ENCODE data around the gene MPPED2.

MPPED2 gene

GRCh38 chr11:30387891-30388861 is 198.0 kb downstream of the MPPED2 start:
- TF ChIP-seq CTCF (IDR thresholded peaks at IDR 0.05; ENCODE audit: low read depth, low read length) (no peak), POLR2A (IDR thresholded peaks at IDR 0.05; ENCODE audit: extremely low read depth, insufficient read length) (no peak), MYC (IDR thresholded peaks at IDR 0.05; ENCODE audit: low read depth, low read length) (no peak), MAX (IDR thresholded peaks at IDR 0.05; ENCODE audit: low read depth, low read length) (no peak)
- H3K4me3 ChIP-seq (ENCODE audit: low read depth, low read length), result no peak overlapping the region
- no peak for DNase-seq (ENCODE audit: low read depth)

GRCh38 chr11:30381879-30382278 is 204.3 kb downstream of the MPPED2 start:
- DNase-seq (ENCODE audit: low read depth), result no peak
- TF ChIP-seq MYC (IDR thresholded peaks at IDR 0.05; ENCODE audit: low read depth, low read length) (no peak), POLR2A (IDR thresholded peaks at IDR 0.05; ENCODE audit: extremely low read depth, insufficient read length) (no peak), MAX (IDR thresholded peaks at IDR 0.05; ENCODE audit: low read depth, low read length) (no peak), CTCF (IDR thresholded peaks at IDR 0.05; ENCODE audit: low read depth, low read length) (no peak)
- H3K4me3 ChIP-seq (ENCODE audit: low read depth, low read length), result no peak overlapping the region

GRCh38 chr11:30380846-30381245 is 205.3 kb downstream of the MPPED2 start:
- TF ChIP-seq CTCF (IDR thresholded peaks at IDR 0.05; ENCODE audit: low read depth, low read length) (no peak), MYC (IDR thresholded peaks at IDR 0.05; ENCODE audit: low read depth, low read length) (no peak), MAX (IDR thresholded peaks at IDR 0.05; ENCODE audit: low read depth, low read length) (no peak), POLR2A (IDR thresholded peaks at IDR 0.05; ENCODE audit: extremely low read depth, insufficient read length) (no peak)
- H3K4me3 ChIP-seq (ENCODE audit: low read depth, low read length), result no peak overlapping the region
- no peak for DNase-seq (ENCODE audit: low read depth)

GRCh38 chr11:30377347-30377746 is 208.8 kb downstream of the MPPED2 start:
- TF ChIP-seq MAX (IDR thresholded peaks at IDR 0.05; ENCODE audit: low read depth, low read length), result no peak
- TF ChIP-seq MYC (IDR thresholded peaks at IDR 0.05; ENCODE audit: low read depth, low read length), result no peak
- TF ChIP-seq POLR2A (IDR thresholded peaks at IDR 0.05; ENCODE audit: extremely low read depth, insufficient read length), result no peak
- no peak for TF ChIP-seq CTCF (IDR thresholded peaks at IDR 0.05; ENCODE audit: low read depth, low read length)
- H3K4me3 ChIP-seq (ENCODE audit: low read depth, low read length), result no peak overlapping the region
- DNase-seq (ENCODE audit: low read depth), result no peak

- H3K4me3 ChIP-seq (ENCODE audit: low read depth, low read length), result no peak overlapping the region
- TF ChIP-seq MYC (IDR thresholded peaks at IDR 0.05; ENCODE audit: low read depth, low read length), result no peak
- no peak for TF ChIP-seq CTCF (IDR thresholded peaks at IDR 0.05; ENCODE audit: low read depth, low read length)
- TF ChIP-seq MAX (IDR thresholded peaks at IDR 0.05; ENCODE audit: low read depth, low read length), result no peak
- no peak for TF ChIP-seq POLR2A (IDR thresholded peaks at IDR 0.05; ENCODE audit: extremely low read depth, insufficient read length)
- DNase-seq (ENCODE audit: low read depth), result no peak
Measured at GRCh38 chr11:30370164-30370563, 216.0 kb downstream of the MPPED2 start.
